SU-DHL-6 (cell line): Measurements from ENCODE around the gene SPEG.

ENCODE experiments used
- H2AFZ ChIP-seq: fragments of 200-600 bp; sonication (generic); 2 replicates; pipeline ENCODE4 v1.6.1; 2014; ENCODE audit warnings: low read depth, mild to moderate bottlenecking, moderate library complexity, mixed read lengths, antibody characterized with exemption, low read length; ENCODE audit not compliant: severe bottlenecking
- H3F3A ChIP-seq: fragments of 200-600 bp; shearing (Covaris generic); 2 replicates; pipeline ENCODE4 v1.6.0; 2016; ENCODE audit warnings: antibody characterized with exemption, mild to moderate bottlenecking; ENCODE audit not compliant: insufficient read depth
- H3K27ac ChIP-seq: fragments of 200-600 bp; sonication (generic); 2 replicates; pipeline ENCODE4 v1.5.1; 2016; ENCODE audit warnings: low read depth, mild to moderate bottlenecking, low read length, moderate library complexity, mixed read lengths
- H3K27me3 ChIP-seq: fragments of 200-600 bp; sonication (generic), shearing (Covaris generic); 2 replicates; pipeline ENCODE4 v1.6.0; 2014; ENCODE audit warnings: mild to moderate bottlenecking, low read length
- H3K36me3 ChIP-seq: fragments of 200-600 bp; sonication (generic); 2 replicates; pipeline ENCODE4 v1.6.1; 2014; ENCODE audit warnings: mild to moderate bottlenecking, low read length, mixed read lengths
- H3K4me2 ChIP-seq: fragments of 300-600, 200-600 bp; shearing (Covaris generic), sonication (generic); 2 replicates; pipeline ENCODE4 v1.6.0; 2014; ENCODE audit warnings: low read length, low read depth, mild to moderate bottlenecking; ENCODE audit not compliant: poor library complexity, severe bottlenecking
- H3K4me3 ChIP-seq: fragments of 200-600 bp; sonication (generic); 2 replicates; pipeline ENCODE4 v1.5.1; 2014; ENCODE audit warnings: antibody characterized with exemption, low read length, mild to moderate bottlenecking, mixed read lengths; ENCODE audit not compliant: insufficient read depth, poor library complexity, severe bottlenecking
- H3K79me2 ChIP-seq: fragments of 200-600 bp; sonication (generic); 2 replicates; pipeline ENCODE4 v1.6.1; 2014; ENCODE audit warnings: mild to moderate bottlenecking, low read length, moderate library complexity; ENCODE audit not compliant: insufficient read depth
- H3K9ac ChIP-seq: fragments of 200-600 bp; sonication (generic); 2 replicates; pipeline ENCODE4 v1.7.0; 2014; ENCODE audit warnings: mild to moderate bottlenecking, low read length
- H3K9me2 ChIP-seq: fragments of 200-600 bp; sonication (generic); replicated peaks from 2 replicates; pipeline ENCODE4 v1.6.1; 2014; ENCODE audit warnings: low read length; ENCODE audit not compliant: insufficient read depth
- H3K9me3 ChIP-seq: fragments of 200-600 bp; sonication (generic); 2 replicates; pipeline ENCODE4 v1.6.1; 2014; ENCODE audit warnings: low read length, mixed read lengths; ENCODE audit not compliant: insufficient read depth
- H4K20me1 ChIP-seq: fragments of 200-600 bp; sonication (generic); 2 replicates; pipeline ENCODE4 v1.6.1; 2014; ENCODE audit warnings: low read depth, mild to moderate bottlenecking, antibody characterized with exemption, low read length, moderate library complexity, mixed read lengths
- CTCF ChIP-seq: fragments of 200-600 bp; sonication (generic); IDR thresholded peaks from one replicate; pipeline ENCODE4 v1.5.1; 2017; ENCODE audit warnings: antibody characterized with exemption, mild to moderate bottlenecking, low read length, moderate library complexity; ENCODE audit not compliant: insufficient read depth, poor library complexity, severe bottlenecking
- EZH2phosphoT487 ChIP-seq: fragments of 200-600 bp; sonication (generic), shearing (Covaris generic); conservative IDR thresholded peaks from 2 replicates; pipeline ENCODE4 v1.6.1; 2018; ENCODE audit warnings: mild to moderate bottlenecking, antibody characterized with exemption, low read length, moderate library complexity, mixed read lengths

The SPEG gene

DNA sequence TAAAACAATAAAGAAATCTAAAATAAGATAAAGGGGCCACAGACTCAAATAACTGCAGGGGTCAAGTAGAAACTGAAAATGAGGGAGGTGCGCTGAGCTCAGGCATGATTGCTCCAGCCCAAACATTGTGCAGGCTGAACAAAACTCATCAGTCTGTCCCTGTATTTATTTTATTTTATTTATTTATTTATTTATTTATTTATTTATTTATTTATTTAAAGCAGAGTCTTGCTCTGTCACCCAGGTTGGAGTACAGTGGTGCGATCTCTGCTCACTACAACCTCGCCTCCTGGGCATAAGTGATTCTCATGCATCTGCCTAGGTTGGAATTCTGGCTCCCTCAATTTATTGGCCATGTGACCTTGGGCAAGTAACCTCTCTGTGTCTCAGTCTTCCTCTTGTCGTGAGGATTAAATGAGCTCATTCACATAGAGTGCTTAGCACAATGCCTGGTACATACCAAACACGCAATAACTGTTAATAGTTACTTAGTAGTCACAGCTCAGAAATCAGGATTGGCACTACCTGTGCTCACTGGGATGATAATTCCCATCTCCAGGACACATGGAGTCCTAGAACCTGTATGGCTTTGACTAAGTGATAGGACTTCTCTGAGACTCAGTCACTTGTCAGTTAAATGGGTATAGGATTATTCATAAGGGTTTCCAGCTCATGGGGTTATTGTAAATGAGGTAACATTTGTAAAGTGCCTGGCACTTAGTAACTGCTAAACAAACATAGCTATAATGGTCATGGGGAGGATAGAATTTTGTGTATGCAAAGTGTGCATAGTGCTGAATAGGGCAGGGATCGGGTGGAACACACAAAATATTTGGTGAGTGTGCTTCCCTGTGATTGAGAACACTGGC, 6.0 kb downstream of the SPEG start:
- Histone ChIP-seq H3K4me2 (no peak overlapping the region), H3K27me3 (no peaks in the 10 kb centered on the region), H3K27ac (no peak overlapping the region), H3K9me2 (no peaks in the 10 kb centered on the region), H3K36me3 (no peaks in the 10 kb centered on the region), H3K9ac (no peak overlapping the region), H3K79me2 (no peaks in the 10 kb centered on the region), H2AFZ (no peak overlapping the region), H3K9me3 (no peaks in the 10 kb centered on the region), H4K20me1 (no peaks in the 10 kb centered on the region), H3F3A (no peaks in the 10 kb centered on the region), H3K4me3 (no peak overlapping the region)
- TF ChIP-seq CTCF (no peak), EZH2phosphoT487 (no peak)

DNA sequence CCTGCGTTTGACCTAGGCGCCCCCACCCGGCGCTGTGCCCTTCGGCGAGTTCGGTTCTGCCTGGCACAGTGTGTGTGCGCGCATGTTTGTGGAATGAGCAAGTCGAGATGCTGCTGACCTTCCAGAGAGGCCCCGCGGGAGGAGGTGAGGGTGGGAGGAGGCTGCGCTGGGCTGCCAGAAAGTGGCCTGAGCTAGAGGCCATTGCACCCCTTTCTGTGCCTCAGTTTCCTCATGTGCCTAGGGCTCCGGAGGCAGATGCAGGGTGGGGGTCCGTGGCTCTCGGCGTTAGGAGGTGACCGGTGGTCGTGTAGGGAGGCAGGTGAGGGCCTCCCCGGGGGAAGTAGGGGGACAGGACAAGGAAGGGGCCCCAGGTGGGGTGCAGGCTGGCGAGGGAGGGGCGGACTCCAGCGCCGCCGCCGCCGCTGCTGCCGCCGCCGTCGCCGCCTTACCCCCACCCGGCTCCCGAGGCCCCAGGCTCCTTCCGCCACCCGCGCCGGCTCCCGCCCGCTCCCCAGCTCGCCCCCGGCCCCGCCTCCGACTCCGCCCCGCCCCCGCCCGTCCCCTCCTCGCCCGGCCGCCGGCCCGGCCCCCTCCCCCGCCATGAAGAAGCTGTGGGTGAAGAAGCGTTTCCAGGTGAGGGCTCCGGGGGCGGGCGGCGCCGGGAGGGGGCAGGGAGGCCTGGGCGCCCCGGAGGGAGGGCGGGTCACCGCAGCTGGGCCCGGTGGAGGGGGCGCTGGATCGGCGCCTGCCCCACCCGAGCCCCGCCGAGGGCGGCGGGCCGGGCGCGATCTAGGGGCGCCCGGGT, 7.0 kb downstream of the SPEG start:
- H3K36me3 ChIP-seq, result no peaks in the 10 kb centered on the region
- no peaks in the 10 kb centered on the region for H3K79me2 ChIP-seq
- no peak overlapping the region for H3K4me3 ChIP-seq
- H3K27ac ChIP-seq, result no peak overlapping the region
- no peaks in the 10 kb centered on the region for H3K9me2 ChIP-seq
- H3K9ac ChIP-seq, result no peak overlapping the region
- H3K27me3 ChIP-seq, result no peaks in the 10 kb centered on the region
- no peaks in the 10 kb centered on the region for H3F3A ChIP-seq
- H4K20me1 ChIP-seq, result no peaks in the 10 kb centered on the region
- TF ChIP-seq CTCF, result no peak
- no peak for TF ChIP-seq EZH2phosphoT487
- H3K9me3 ChIP-seq, result no peaks in the 10 kb centered on the region
- no peak overlapping the region for H3K4me2 ChIP-seq
- no peak overlapping the region for H2AFZ ChIP-seq

DNA sequence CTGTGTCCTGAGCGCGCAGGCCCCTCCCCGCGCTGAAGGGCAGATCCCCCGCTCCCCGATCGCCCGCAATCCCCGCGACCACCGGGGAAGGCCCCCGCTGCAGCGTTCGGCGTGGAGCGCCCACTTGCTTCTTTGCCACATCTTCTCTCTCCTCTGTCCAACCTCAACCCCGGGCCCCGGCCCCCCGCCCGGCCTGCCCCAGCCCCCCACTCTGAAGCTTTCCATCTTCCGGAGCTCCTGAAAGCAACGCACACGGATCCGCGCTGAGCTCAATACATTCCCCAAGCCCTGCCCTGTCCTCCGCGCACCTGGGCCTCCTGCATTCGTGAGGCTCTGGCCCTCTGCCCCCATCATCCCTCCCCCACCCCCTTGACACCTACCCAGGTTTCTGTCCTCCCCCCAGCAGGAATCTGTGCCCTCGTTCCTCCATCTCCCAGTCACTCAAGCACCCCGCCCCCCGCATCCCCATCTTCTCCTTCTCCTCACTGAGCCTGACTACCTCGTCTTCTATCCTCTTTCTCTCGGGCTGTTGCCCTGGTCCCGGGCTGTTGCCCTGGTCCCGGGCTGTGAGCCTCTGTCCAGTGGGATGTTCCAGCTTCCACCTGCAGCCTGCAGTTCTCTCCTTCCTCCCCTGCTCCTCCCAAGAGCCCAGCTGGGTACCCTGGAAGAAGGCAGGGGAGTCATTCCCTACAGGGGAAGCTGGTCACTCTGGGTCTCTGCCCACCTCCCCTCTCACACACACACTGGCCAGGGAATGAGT, 7.8 kb downstream of the SPEG start:
- Histone ChIP-seq H3K4me2 (no peak overlapping the region), H3K9ac (no peak overlapping the region), H2AFZ (no peak overlapping the region), H3K79me2 (no peaks in the 10 kb centered on the region), H3K9me3 (no peaks in the 10 kb centered on the region), H3K27me3 (no peaks in the 10 kb centered on the region), H3K36me3 (no peaks in the 10 kb centered on the region), H3K27ac (no peak overlapping the region), H3K9me2 (no peaks in the 10 kb centered on the region), H3F3A (no peaks in the 10 kb centered on the region), H3K4me3 (no peak overlapping the region), H4K20me1 (no peaks in the 10 kb centered on the region)
- TF ChIP-seq EZH2phosphoT487, result no peak
- no peak for TF ChIP-seq CTCF
